Measurements from ENCODE around the gene C8A. TPM values are rescaled to one million over a fixed set of nuclear protein-coding genes. Genes with fewer than 3 reads are reported as not detected.

C8A gene
- total and polyA plus RNA-seq, 2 of the 8 experiments (the other 6 are each of a cell fraction or from before 2014, with no cell fraction given) = not detected

- H2BK20ac ChIP-seq (ENCODE audit: low read length) = no peak overlapping the region
- no peak overlapping the region for H2BK15ac ChIP-seq (ENCODE audit: low read length)
- no peaks in the 10 kb centered on the region for H3K79me2 ChIP-seq (ENCODE audit: control insufficient read depth in 1 of 2, insufficient read depth in 2 of 2, low read length in 2 of 2)
- H3K23me2 ChIP-seq (ENCODE audit: low read depth, low read length) = no peaks in the 10 kb centered on the region
- DNase-seq (ENCODE audit: low read depth in 1 of 2, low spot score in 2 of 2) (no peak), FAIRE-seq (no peak)
- no peaks in the 10 kb centered on the region for H3K79me1 ChIP-seq (ENCODE audit: low read depth, low read length)
- no peaks in the 10 kb centered on the region for H4K20me1 ChIP-seq (replicated peaks in 1 of 2; ENCODE audit: control insufficient read depth in 1 of 2, insufficient read depth in 2 of 2, low read length in 2 of 2)
- H3K4ac ChIP-seq (replicated peaks; ENCODE audit: insufficient read length, low read depth, low read length) = no peak overlapping the region
- H2AFZ ChIP-seq (ENCODE audit: low read length) = no peak overlapping the region
- CTCF ChIA-PET (ENCODE audit: partially characterized antibody) = interaction anchor here (0.8 kb wide), 1 partner anchor 160 kb away, joined by 4 read pairs; no protein-coding TSS in a partner anchor
- no peak overlapping the region for H2BK120ac ChIP-seq (replicated peaks; ENCODE audit: low read depth, low read length)
- no peak overlapping the region for H4K91ac ChIP-seq (replicated peaks; ENCODE audit: insufficient read length, low read length)
- H3K27ac ChIP-seq (ENCODE audit: low read depth, low read length) = no peak overlapping the region
- H3K56ac ChIP-seq (replicated peaks; ENCODE audit: insufficient read length, low read depth, low read length) = no peak overlapping the region
- no peak overlapping the region for H4K8ac ChIP-seq (ENCODE audit: extremely low read depth, insufficient read depth, low read length)
- H2AK5ac ChIP-seq (ENCODE audit: low read depth, low read length) = no peak overlapping the region
- H3K23ac ChIP-seq (ENCODE audit: insufficient read length) = no peak overlapping the region
- no peaks in the 10 kb centered on the region for H3K27me3 ChIP-seq (replicated peaks in 1 of 4; ENCODE audit: control insufficient read depth in 3 of 4, extremely low read depth in 1 of 4, insufficient read depth in 3 of 4, low read length in 3 of 4)
- no peak overlapping the region for H3K9ac ChIP-seq (replicated peaks in 1 of 4; ENCODE audit: extremely low read depth in 1 of 4, low read depth in 3 of 4, low read length in 3 of 4)
- H3K4me3 ChIP-seq (ENCODE audit: extremely low read depth in 1 of 4, insufficient read depth in 2 of 4, low read depth in 3 of 4, low read length in 4 of 4) = no peak overlapping the region
- no peak overlapping the region for H3K18ac ChIP-seq (ENCODE audit: extremely low read depth, low read length)
- H2BK12ac ChIP-seq (ENCODE audit: low read depth, low read length) = no peak overlapping the region
- peaks cover 0 to 8% (median 5%) of the 10 kb centered on the region in 4 experiments; a peak in 3 of 7 replicates for H3K4me1 ChIP-seq (replicated peaks in 1 of 4; ENCODE audit: control insufficient read depth in 3 of 4, insufficient read depth in 4 of 4, low read length in 3 of 4)
- WGBS, 2 experiments (ENCODE audit: extremely low coverage in 1 of 2, insufficient coverage in 1 of 2, insufficient read length in 1 of 2, insufficient replicate concordance in 2 of 2, low coverage in 1 of 2, low lambda C conversion rate in 2 of 2, missing lambda C conversion rate in 1 of 2) = 90% methylated on average over 5 of the region's 5 CpGs; no CpG with 5 or more reads in 1 of the 2 experiments
- H3K9me3 ChIP-seq (ENCODE audit: insufficient read depth in 2 of 2, low read depth in 1 of 2, low read length in 1 of 2) = no peaks in the 10 kb centered on the region
- no peak overlapping the region for H3K14ac ChIP-seq (ENCODE audit: insufficient read length)
- POLR2A ChIA-PET (ENCODE audit: partially characterized antibody) = no interaction called here
- H3K36me3 ChIP-seq (ENCODE audit: control insufficient read depth in 2 of 4, insufficient read depth in 4 of 4, low read length in 3 of 4) = no peaks in the 10 kb centered on the region
- no peak overlapping the region for H4K5ac ChIP-seq (ENCODE audit: insufficient read length, low read depth, low read length)
- no peak overlapping the region for H2BK5ac ChIP-seq (ENCODE audit: low read depth, low read length)
- no peak overlapping the region for H3K4me2 ChIP-seq (ENCODE audit: insufficient read depth in 1 of 2, low read depth in 2 of 2, low read length in 2 of 2)
These were observed 3.7 kb upstream of the C8A start for GRCh38 chr1:56850922-56851321.

Data from H1 (cell line).